ENCODE results near the gene CC2D2A. TPM values are rescaled to one million over a fixed set of nuclear protein-coding genes. Genes with fewer than 3 reads are reported as not detected.

CC2D2A gene
- total and polyA plus RNA-seq, 2 donors from 2014 or later, result 26.7 to 51.2 TPM

DNA sequence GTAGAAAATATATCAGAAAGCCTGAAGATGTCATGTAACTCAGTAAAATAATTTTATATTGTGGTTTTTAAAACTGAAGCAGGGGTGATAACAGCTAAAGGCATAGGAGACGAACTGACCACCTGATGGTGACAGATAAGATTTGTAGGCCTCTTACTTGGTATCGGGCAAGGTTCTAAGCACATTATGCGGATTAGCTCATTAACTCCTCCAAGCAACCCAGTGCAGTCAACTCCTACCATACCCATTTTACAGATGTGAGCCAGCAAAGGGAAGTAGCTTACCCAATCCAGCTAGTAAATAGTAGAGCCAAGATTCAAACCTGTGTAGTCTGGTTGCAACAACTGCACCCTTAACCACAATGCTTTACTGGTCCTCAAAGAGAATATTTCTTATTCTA lies 62.1 kb downstream of the CC2D2A start:
- no peak overlapping the region for H3K4me3 ChIP-seq (ENCODE audit: low read length in 3 of 3)
- H3K27ac ChIP-seq (ENCODE audit: low read depth in 2 of 2, low read length in 2 of 2), result no peak overlapping the region
- peaks cover 0 to 3% (median 0%) of the 10 kb centered on the region in 3 donors for H3K36me3 ChIP-seq (ENCODE audit: control insufficient read depth in 2 of 3, insufficient read depth in 3 of 3, low read length in 3 of 3)
- FAIRE-seq, result no peak
- DNase-seq, result no peak
- TF ChIP-seq, protein P1, sequence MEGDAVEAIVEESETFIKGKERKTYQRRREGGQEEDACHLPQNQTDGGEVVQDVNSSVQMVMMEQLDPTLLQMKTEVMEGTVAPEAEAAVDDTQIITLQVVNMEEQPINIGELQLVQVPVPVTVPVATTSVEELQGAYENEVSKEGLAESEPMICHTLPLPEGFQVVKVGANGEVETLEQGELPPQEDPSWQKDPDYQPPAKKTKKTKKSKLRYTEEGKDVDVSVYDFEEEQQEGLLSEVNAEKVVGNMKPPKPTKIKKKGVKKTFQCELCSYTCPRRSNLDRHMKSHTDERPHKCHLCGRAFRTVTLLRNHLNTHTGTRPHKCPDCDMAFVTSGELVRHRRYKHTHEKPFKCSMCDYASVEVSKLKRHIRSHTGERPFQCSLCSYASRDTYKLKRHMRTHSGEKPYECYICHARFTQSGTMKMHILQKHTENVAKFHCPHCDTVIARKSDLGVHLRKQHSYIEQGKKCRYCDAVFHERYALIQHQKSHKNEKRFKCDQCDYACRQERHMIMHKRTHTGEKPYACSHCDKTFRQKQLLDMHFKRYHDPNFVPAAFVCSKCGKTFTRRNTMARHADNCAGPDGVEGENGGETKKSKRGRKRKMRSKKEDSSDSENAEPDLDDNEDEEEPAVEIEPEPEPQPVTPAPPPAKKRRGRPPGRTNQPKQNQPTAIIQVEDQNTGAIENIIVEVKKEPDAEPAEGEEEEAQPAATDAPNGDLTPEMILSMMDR (IDR thresholded peaks at IDR 0.05; ENCODE audit: borderline replicate concordance, extremely low read depth, insufficient read depth), result no peak
- H3K27me3 ChIP-seq (ENCODE audit: control insufficient read depth, insufficient read depth, low read length), result no peaks in the 10 kb centered on the region
- no peaks in the 10 kb centered on the region for H3K9me3 ChIP-seq (ENCODE audit: control insufficient read depth in 2 of 3, insufficient read depth in 1 of 3, low read length in 3 of 3)
- intact Hi-C loops (cut with DNase I), result no loop called here
- H3K4me1 ChIP-seq (ENCODE audit: control insufficient read depth in 2 of 3, insufficient read depth in 2 of 3, low read depth in 1 of 3, low read length in 3 of 3), result peaks cover 0 to 11% (median 2%) of the 10 kb centered on the region in 3 donors
- no peak overlapping the region for H3K9ac ChIP-seq (ENCODE audit: low read length in 3 of 3)

DNA sequence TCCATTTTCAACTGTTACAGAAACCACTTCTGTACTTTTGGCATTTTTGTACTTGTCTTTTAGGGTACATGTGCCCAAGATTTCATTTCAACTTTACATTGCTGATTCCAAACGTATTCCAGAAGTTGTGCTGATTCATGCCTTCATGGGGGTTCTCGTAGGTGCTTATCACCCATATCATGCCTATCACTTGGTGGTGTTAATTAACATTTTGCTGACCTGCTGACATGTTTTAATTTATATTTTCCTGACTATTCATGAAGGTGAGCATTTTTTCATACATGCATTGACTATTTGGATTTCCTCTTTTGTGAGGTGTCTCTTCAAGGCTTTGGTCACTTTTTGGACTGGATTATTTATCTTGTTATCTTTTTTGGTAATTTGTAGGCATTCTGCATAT lies 64.1 kb downstream of the CC2D2A start:
- DNase-seq, result no peak
- intact Hi-C loops (cut with DNase I), result no loop called here

GRCh38 chr4:15535599-15535998 lies 65.9 kb downstream of the CC2D2A start:
- H3K27ac ChIP-seq (ENCODE audit: low read depth in 2 of 2, low read length in 2 of 2), result no peak overlapping the region
- H3K4me3 ChIP-seq (ENCODE audit: low read length in 3 of 3), result no peak overlapping the region

More for the DNA sequence above, 64.1 kb downstream of the CC2D2A start:
- Histone ChIP-seq H3K9me3 (ENCODE audit: control insufficient read depth in 2 of 3, insufficient read depth in 1 of 3, low read length in 3 of 3) (no peaks in the 10 kb centered on the region), H3K27me3 (ENCODE audit: control insufficient read depth, insufficient read depth, low read length) (no peaks in the 10 kb centered on the region), H3K36me3 (ENCODE audit: control insufficient read depth in 2 of 3, insufficient read depth in 3 of 3, low read length in 3 of 3) (peaks cover 0 to 17% (median 10%) of the 10 kb centered on the region in 3 donors), H3K4me1 (ENCODE audit: control insufficient read depth in 2 of 3, insufficient read depth in 2 of 3, low read depth in 1 of 3, low read length in 3 of 3) (peaks cover 0 to 2% (median 0%) of the 10 kb centered on the region in 3 donors), H3K9ac (ENCODE audit: low read length in 3 of 3) (no peak overlapping the region), H3K27ac (ENCODE audit: low read depth in 2 of 2, low read length in 2 of 2) (no peak overlapping the region), H3K4me3 (ENCODE audit: low read length in 3 of 3) (no peak overlapping the region)
- TF ChIP-seq, protein P1 (IDR thresholded peaks at IDR 0.05; ENCODE audit: borderline replicate concordance, extremely low read depth, insufficient read depth), result no peak
- no peak for FAIRE-seq

More at GRCh38 chr4:15535599-15535998, 65.9 kb downstream of the CC2D2A start:
- no peaks in the 10 kb centered on the region for H3K9me3 ChIP-seq (ENCODE audit: control insufficient read depth in 2 of 3, insufficient read depth in 1 of 3, low read length in 3 of 3)
- DNase-seq (no peak), FAIRE-seq (no peak)
- H3K27me3 ChIP-seq (ENCODE audit: control insufficient read depth, insufficient read depth, low read length), result no peaks in the 10 kb centered on the region
- TF ChIP-seq, protein P1 (IDR thresholded peaks at IDR 0.05; ENCODE audit: borderline replicate concordance, extremely low read depth, insufficient read depth), result no peak
- peaks cover 0 to 2% (median 0%) of the 10 kb centered on the region in 3 donors for H3K4me1 ChIP-seq (ENCODE audit: control insufficient read depth in 2 of 3, insufficient read depth in 2 of 3, low read depth in 1 of 3, low read length in 3 of 3)
- H3K36me3 ChIP-seq (ENCODE audit: control insufficient read depth in 2 of 3, insufficient read depth in 3 of 3, low read length in 3 of 3), result peaks cover 0 to 17% (median 15%) of the 10 kb centered on the region in 3 donors
- intact Hi-C loops (cut with DNase I), result no loop called here
- H3K9ac ChIP-seq (ENCODE audit: low read length in 3 of 3), result no peak overlapping the region

Data from kidney (tissue), 14 donors.